ACC112 (cell line): Measurements from ENCODE around the gene CNN1.

Experiments
- H2AFZ ChIP-seq: fragments of 200-600 bp; sonication (generic); one replicate; pipeline ENCODE4 v1.6.0; 2017; ENCODE audit warnings: antibody characterized with exemption, low read length; ENCODE audit not compliant: unreplicated experiment
- H3K27ac ChIP-seq: fragments of 200-600 bp; sonication (generic); 2 replicates; pipeline ENCODE4 v1.5.1; 2014; ENCODE audit warnings: low read depth, mild to moderate bottlenecking, antibody characterized with exemption, low read length, moderate library complexity
- H3K27me3 ChIP-seq: fragments of 200-600 bp; sonication (generic); 2 replicates; pipeline ENCODE4 v1.6.1; 2014; ENCODE audit warnings: mild to moderate bottlenecking, antibody characterized with exemption, low read length, moderate library complexity, mixed read lengths; ENCODE audit not compliant: insufficient read depth
- H3K36me3 ChIP-seq: fragments of 200-600 bp; sonication (generic); 2 replicates; pipeline ENCODE4 v1.6.1; 2016; ENCODE audit warnings: mild to moderate bottlenecking, antibody characterized with exemption, low read length, moderate library complexity, mixed read lengths; ENCODE audit not compliant: insufficient read depth
- H3K4me1 ChIP-seq: fragments of 200-600 bp; sonication (generic); one replicate; pipeline ENCODE4 v1.6.1; 2016; ENCODE audit warnings: low read length, mixed read lengths; ENCODE audit not compliant: insufficient read depth, unreplicated experiment, control insufficient read depth
- H3K4me3 ChIP-seq: fragments of 200-600 bp; sonication (generic); 2 replicates; pipeline ENCODE4 v1.5.1; 2014; ENCODE audit warnings: mild to moderate bottlenecking, low read depth, low read length
- H3K79me2 ChIP-seq: fragments of 200-600 bp; sonication (generic); one replicate; pipeline ENCODE4 v1.6.0; 2016; ENCODE audit warnings: low read length; ENCODE audit not compliant: control insufficient read depth, unreplicated experiment, insufficient read depth

The CNN1 gene

GRCh38 chr19:11534948-11535347 is 3.7 kb upstream of the CNN1 start:
- H3K4me3 ChIP-seq = no peak overlapping the region

GRCh38 chr19:11535792-11536595 is 2.7 kb upstream of the CNN1 start:
- Histone ChIP-seq H3K27me3 (peaks cover 8% of the 10 kb centered on the region; the same call in 1 of the 2 replicates), H3K36me3 (no peaks in the 10 kb centered on the region), H3K4me1 (peaks cover 17% of the 10 kb centered on the region), H3K4me3 (peak overlapping the region; percentile 61), H2AFZ (peak overlapping the region; percentile 7), H3K79me2 (no peaks in the 10 kb centered on the region), H3K27ac (0 out of 2 replicates have a peak overlapping the region, but pooled peaks have one; percentile 3)

More at GRCh38 chr19:11534948-11535347, 3.7 kb upstream of the CNN1 start:
- H3K4me1 ChIP-seq = peaks cover 17% of the 10 kb centered on the region
- no peaks in the 10 kb centered on the region for H3K79me2 ChIP-seq
- no peak overlapping the region for H3K27ac ChIP-seq
- peaks cover 8% of the 10 kb centered on the region; the same call in 1 of the 2 replicates for H3K27me3 ChIP-seq
- H3K36me3 ChIP-seq = no peaks in the 10 kb centered on the region
- no peak overlapping the region for H2AFZ ChIP-seq

- H3K4me3 ChIP-seq = no peak overlapping the region
- no peak overlapping the region for H3K27ac ChIP-seq
- peaks cover 8% of the 10 kb centered on the region for H3K4me1 ChIP-seq
- no peak overlapping the region for H2AFZ ChIP-seq
- H3K36me3 ChIP-seq = no peaks in the 10 kb centered on the region
- no peaks in the 10 kb centered on the region for H3K79me2 ChIP-seq
- H3K27me3 ChIP-seq = peaks cover 8% of the 10 kb centered on the region; the same call in 1 of the 2 replicates
These were observed 1.1 kb downstream of the CNN1 start for GRCh38 chr19:11539495-11540365.

GRCh38 chr19:11540645-11541044 is 2.0 kb downstream of the CNN1 start:
- H3K27me3 ChIP-seq = peaks cover 8% of the 10 kb centered on the region; the same call in 1 of the 2 replicates
- H2AFZ ChIP-seq = no peak overlapping the region
- H3K79me2 ChIP-seq = no peaks in the 10 kb centered on the region
- H3K4me1 ChIP-seq = peaks cover 5% of the 10 kb centered on the region
- H3K4me3 ChIP-seq = no peak overlapping the region
- no peak overlapping the region for H3K27ac ChIP-seq
- no peaks in the 10 kb centered on the region for H3K36me3 ChIP-seq

GRCh38 chr19:11541238-11541637 is 2.6 kb downstream of the CNN1 start:
- Histone ChIP-seq H3K79me2 (no peaks in the 10 kb centered on the region), H2AFZ (no peak overlapping the region), H3K27ac (no peak overlapping the region)

GRCh38 chr19:11547929-11548700 is 9.5 kb downstream of the CNN1 start:
- Histone ChIP-seq H3K36me3 (no peaks in the 10 kb centered on the region), H3K27ac (no peak overlapping the region), H3K4me1 (no peaks in the 10 kb centered on the region), H3K4me3 (no peak overlapping the region), H3K27me3 (no peaks in the 10 kb centered on the region), H2AFZ (no peak overlapping the region), H3K79me2 (no peaks in the 10 kb centered on the region)

More at GRCh38 chr19:11541238-11541637, 2.6 kb downstream of the CNN1 start:
- Histone ChIP-seq H3K4me1 (peaks cover 2% of the 10 kb centered on the region), H3K36me3 (no peaks in the 10 kb centered on the region), H3K4me3 (no peak overlapping the region), H3K27me3 (peaks cover 8% of the 10 kb centered on the region; the same call in 1 of the 2 replicates)

- Histone ChIP-seq H3K27ac (no peak overlapping the region), H3K36me3 (no peaks in the 10 kb centered on the region), H3K4me1 (no peaks in the 10 kb centered on the region), H3K79me2 (no peaks in the 10 kb centered on the region), H3K27me3 (no peaks in the 10 kb centered on the region), H3K4me3 (no peak overlapping the region), H2AFZ (no peak overlapping the region)
These were observed 10.8 kb downstream of the CNN1 start for GRCh38 chr19:11549386-11549953.

GRCh38 chr19:11550265-11550664 is 11.6 kb downstream of the CNN1 start:
- Histone ChIP-seq H3K27ac (no peak overlapping the region), H3K79me2 (peaks cover 1% of the 10 kb centered on the region), H3K27me3 (no peaks in the 10 kb centered on the region), H3K4me1 (no peaks in the 10 kb centered on the region), H3K36me3 (no peaks in the 10 kb centered on the region), H3K4me3 (no peak overlapping the region), H2AFZ (no peak overlapping the region)

GRCh38 chr19:11551603-11552235 is 13.1 kb downstream of the CNN1 start:
- Histone ChIP-seq H3K4me3 (no peak overlapping the region), H3K4me1 (no peaks in the 10 kb centered on the region), H3K27ac (no peak overlapping the region), H2AFZ (no peak overlapping the region), H3K79me2 (peaks cover 14% of the 10 kb centered on the region), H3K27me3 (no peaks in the 10 kb centered on the region), H3K36me3 (no peaks in the 10 kb centered on the region)
